ENCODE results near the gene CCDC50.

- no peak for TF ChIP-seq CTCF (IDR thresholded peaks at IDR 0.05; ENCODE audit: low read length)
- no peak for TF ChIP-seq EZH2phosphoT487 (IDR thresholded peaks at IDR 0.05; ENCODE audit: low read length)
- no peak for TF ChIP-seq EZH2 (optimal IDR thresholded peaks at IDR 0.05; ENCODE audit: low read depth, low read length)
Observed at GRCh38 chr3:191414732-191415131, 85.5 kb downstream of the CCDC50 start.
